Gastroesophageal sphincter (tissue), 4 donors: Measurements from ENCODE around the gene MYO3B. TPM values are rescaled to one million over a fixed set of nuclear protein-coding genes. Genes with fewer than 3 reads are reported as not detected.

Experiments used
- ATAC-seq: fragments of 150-250 bp; one replicate; pipeline ENCODE4 v1.9.1; 2016; ENCODE audit warnings: mild to moderate bottlenecking, moderate library complexity
- H3K27ac ChIP-seq, 4 donors: fragments of 200-600 bp; sonication (generic) in 3 of 4; 1 replicate in 3 of 4; 2 replicates in 1 of 4; pipeline ENCODE4 v1.5.1; 2016 to 2019
- H3K27me3 ChIP-seq: fragments of 200-600 bp; sonication (generic); one replicate; pipeline ENCODE4 v1.5.1; 2019
- H3K36me3 ChIP-seq, 2 donors: fragments of 200-600 bp; sonication (generic); one replicate each; pipeline ENCODE4 v1.5.1; 2019; ENCODE audit warnings: control low read depth in 1 of 2
- H3K4me1 ChIP-seq, 3 donors: fragments of 200-600 bp; sonication (generic); 1 replicate in 2 of 3; 2 replicates in 1 of 3; pipeline ENCODE4 v1.5.1; 2016 to 2019; ENCODE audit warnings: control low read depth in 2 of 3
- H3K4me3 ChIP-seq, 2 donors: fragments of 200-600 bp; sonication (generic); one replicate each; pipeline ENCODE4 v1.5.1; 2019; ENCODE audit warnings: mild to moderate bottlenecking in 1 of 2, moderate library complexity in 1 of 2
- H3K9me3 ChIP-seq, 3 donors: fragments of 200-600 bp; sonication (generic); one replicate each; pipeline ENCODE4 v1.5.1; 2017 to 2019; ENCODE audit warnings: control low read depth in 2 of 3
- EP300 ChIP-seq: sonication (generic); formaldehyde crosslinking; IDR thresholded peaks from one replicate; pipeline ENCODE4 v1.6.1; 2017; ENCODE audit warnings: antibody characterized with exemption, mild to moderate bottlenecking
- POLR2A ChIP-seq, 2 donors: fragments of 450-650 bp; IDR thresholded peaks; one replicate each; pipeline ENCODE4 v1.6.1; 2017; ENCODE audit warnings: antibody characterized with exemption in 2 of 2, mild to moderate bottlenecking in 2 of 2, moderate library complexity in 1 of 2
- POLR2AphosphoS5 ChIP-seq: sonication (generic); formaldehyde crosslinking; IDR thresholded peaks from one replicate; pipeline ENCODE4 v1.6.1; 2017; ENCODE audit warnings: antibody characterized with exemption
- WGBS, 2 donors: methylation state at CpG; one replicate each; pipeline ENCODE4 v1.1.5; 2018; ENCODE audit warnings: low coverage in 1 of 2; 5-methylcytosine and 5-hydroxymethylcytosine counted together
- total RNA-seq, 4 donors: library from RNA; depleted of rRNA; stranded (reverse); fragments of >200 nt; gene quantifications; one replicate each; pipeline ENCODE4 v1.1.0, GENCODE V29; 2016
- TF ChIP-seq, protein P1 (sequence below), 4 experiments: fragments of 200-600 bp in 2 of 4; fragments of 450-650 bp in 2 of 4; sonication (generic) in 1 of 4; IDR thresholded peaks; one replicate each; pipeline ENCODE4 v1.5.1; 2017 to 2019; ENCODE audit warnings: antibody characterized with exemption in 4 of 4, mild to moderate bottlenecking in 2 of 4, moderate library complexity in 2 of 4

The MYO3B gene
- total RNA-seq, 4 donors from 2014 or later: not detected

DNA sequence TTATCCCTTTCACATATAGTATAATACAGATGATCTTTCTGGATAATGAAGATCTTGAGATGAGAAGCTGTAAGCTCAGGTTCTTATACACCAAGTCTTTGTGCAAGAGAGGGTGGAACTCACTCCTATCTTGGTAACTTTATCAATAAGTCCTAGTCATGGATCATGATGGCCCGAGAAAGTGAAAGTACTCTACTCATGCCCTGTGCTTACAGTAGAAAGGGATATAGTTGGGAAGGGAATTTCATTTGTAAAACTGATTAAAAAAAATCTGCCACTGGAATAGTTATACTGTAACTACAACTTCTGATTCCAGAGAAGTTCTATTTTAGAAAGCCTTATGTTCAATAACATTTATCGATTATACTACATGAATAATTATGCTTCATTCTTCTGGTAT lies 51.8 kb downstream of the MYO3B start:
- Histone ChIP-seq H3K27ac (no peak overlapping the region), H3K4me3 (no peak overlapping the region), H3K27me3 (no peaks in the 10 kb centered on the region), H3K4me1 (peaks cover 0 to 6% (median 0%) of the 10 kb centered on the region in 3 donors), H3K36me3 (no peaks in the 10 kb centered on the region), H3K9me3 (no peaks in the 10 kb centered on the region)
- TF ChIP-seq, protein P1, sequence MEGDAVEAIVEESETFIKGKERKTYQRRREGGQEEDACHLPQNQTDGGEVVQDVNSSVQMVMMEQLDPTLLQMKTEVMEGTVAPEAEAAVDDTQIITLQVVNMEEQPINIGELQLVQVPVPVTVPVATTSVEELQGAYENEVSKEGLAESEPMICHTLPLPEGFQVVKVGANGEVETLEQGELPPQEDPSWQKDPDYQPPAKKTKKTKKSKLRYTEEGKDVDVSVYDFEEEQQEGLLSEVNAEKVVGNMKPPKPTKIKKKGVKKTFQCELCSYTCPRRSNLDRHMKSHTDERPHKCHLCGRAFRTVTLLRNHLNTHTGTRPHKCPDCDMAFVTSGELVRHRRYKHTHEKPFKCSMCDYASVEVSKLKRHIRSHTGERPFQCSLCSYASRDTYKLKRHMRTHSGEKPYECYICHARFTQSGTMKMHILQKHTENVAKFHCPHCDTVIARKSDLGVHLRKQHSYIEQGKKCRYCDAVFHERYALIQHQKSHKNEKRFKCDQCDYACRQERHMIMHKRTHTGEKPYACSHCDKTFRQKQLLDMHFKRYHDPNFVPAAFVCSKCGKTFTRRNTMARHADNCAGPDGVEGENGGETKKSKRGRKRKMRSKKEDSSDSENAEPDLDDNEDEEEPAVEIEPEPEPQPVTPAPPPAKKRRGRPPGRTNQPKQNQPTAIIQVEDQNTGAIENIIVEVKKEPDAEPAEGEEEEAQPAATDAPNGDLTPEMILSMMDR (IDR thresholded peaks at IDR 0.05): no peak
- TF ChIP-seq POLR2AphosphoS5: no peak
- TF ChIP-seq EP300: no peak
- no peak for TF ChIP-seq POLR2A (IDR thresholded peaks at IDR 0.05)
- ATAC-seq: no peak
- WGBS, 2 donors: 92 to 95% methylated on average over 2 of the region's 2 CpGs

DNA sequence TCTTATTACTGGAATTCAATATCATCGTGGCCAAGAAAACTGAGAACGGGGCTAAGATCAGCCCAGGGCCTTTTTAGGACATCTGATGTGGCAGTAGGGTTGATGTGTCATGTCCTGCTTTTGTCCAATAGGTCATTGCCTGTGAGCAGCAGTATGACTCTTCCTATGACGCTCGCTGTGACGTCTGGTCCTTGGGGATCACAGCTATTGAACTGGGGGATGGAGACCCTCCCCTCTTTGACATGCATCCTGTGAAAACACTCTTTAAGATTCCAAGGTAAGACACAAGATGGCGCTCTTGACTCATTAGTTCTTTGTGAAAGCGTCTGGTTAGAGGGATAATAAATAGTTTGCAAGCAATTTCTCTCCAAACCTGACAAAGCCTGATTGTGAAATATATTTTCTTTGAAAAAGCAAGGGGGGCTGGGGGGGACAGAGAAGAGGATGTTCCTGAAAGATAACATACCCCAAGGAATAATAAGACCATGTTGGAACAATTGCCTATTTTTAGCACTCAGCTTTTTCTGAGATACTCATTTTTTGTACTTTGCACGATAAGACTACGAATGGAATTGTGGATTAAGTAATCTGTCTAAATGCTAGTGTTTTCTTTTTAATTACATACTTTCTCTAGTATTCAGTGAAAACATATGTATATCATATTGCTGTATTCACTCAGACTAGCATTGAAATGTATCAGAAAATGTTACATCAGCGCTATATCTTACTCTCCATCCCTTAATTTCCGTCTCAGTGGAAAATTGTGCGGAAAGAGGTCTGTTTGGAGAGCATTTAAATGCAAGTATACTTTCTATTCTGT lies 58.1 kb downstream of the MYO3B start:
- no peaks in the 10 kb centered on the region for H3K4me1 ChIP-seq
- H3K27me3 ChIP-seq: peaks cover 6% of the 10 kb centered on the region
- WGBS, 2 donors: 38 to 55% methylated on average over 9 to 11 of the region's 12 CpGs
- no peaks in the 10 kb centered on the region for H3K36me3 ChIP-seq
- no peaks in the 10 kb centered on the region for H3K9me3 ChIP-seq
- peak; percentile 50 for ATAC-seq
- TF ChIP-seq EP300: no peak
- TF ChIP-seq, protein P1 (IDR thresholded peaks at IDR 0.05): peak in 3 of 4 experiments; percentile 17 to 42 (median 31)
- H3K4me3 ChIP-seq: no peak overlapping the region
- H3K27ac ChIP-seq: no peak overlapping the region

DNA sequence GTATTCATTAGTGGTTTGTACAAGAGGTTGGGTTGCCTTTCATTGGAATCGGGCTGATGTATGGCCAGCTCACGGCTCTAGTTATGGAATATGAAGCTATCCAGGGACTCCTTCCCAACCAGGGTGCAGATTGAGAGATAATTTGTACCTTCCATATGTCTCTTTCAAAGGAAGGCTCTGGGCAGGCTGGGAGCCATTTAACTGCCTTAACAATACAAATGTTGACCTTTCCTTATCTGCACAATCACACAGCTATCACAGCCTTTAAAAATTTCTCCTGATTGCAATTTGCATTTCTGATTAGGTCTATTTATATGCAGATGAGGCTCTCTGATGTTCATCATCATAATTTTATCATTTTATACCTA lies 58.7 kb downstream of the MYO3B start:
- H3K27me3 ChIP-seq: peaks cover 10% of the 10 kb centered on the region
- no peak for ATAC-seq
- no peaks in the 10 kb centered on the region for H3K36me3 ChIP-seq
- TF ChIP-seq POLR2AphosphoS5 (no peak), EP300 (no peak), POLR2A (IDR thresholded peaks at IDR 0.05) (no peak)
- TF ChIP-seq, protein P1 (IDR thresholded peaks at IDR 0.05): no peak
- H3K4me3 ChIP-seq: no peak overlapping the region
- no peaks in the 10 kb centered on the region for H3K9me3 ChIP-seq
- 69 to 86% methylated on average over 2 of the region's 2 CpGs for WGBS, 2 donors
- no peak overlapping the region for H3K27ac ChIP-seq
- H3K4me1 ChIP-seq: no peaks in the 10 kb centered on the region

DNA sequence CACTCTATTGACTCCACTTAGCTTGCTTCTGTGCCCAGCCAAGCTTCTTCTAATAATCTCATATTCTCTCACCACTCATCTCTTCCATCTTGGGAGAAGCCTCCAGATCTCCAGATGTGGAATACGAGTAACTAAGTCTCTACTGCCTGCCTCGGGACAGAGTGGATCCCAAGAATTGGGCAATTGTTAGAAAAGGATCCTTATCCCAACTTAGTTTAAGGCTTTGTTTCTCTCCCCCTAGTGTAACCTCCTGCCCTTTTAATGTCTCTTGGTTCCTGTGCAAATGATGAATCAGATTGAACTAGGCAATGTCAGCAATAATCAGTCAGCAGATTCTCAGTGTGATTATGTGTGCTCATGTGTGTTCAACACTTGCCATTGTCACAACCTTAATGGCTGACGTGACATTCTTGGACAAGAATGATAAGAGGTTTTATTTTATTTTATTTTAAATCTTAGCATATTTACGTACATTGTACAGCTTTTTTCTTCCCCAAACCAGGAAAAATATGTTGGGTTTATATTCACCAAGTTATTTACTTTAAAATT lies 59.7 kb downstream of the MYO3B start:
- no peaks in the 10 kb centered on the region for H3K36me3 ChIP-seq
- no peak overlapping the region for H3K4me3 ChIP-seq
- no peaks in the 10 kb centered on the region for H3K9me3 ChIP-seq
- no peaks in the 10 kb centered on the region for H3K4me1 ChIP-seq
- TF ChIP-seq, protein P1 (IDR thresholded peaks at IDR 0.05): no peak
- TF ChIP-seq POLR2AphosphoS5: no peak
- TF ChIP-seq POLR2A (IDR thresholded peaks at IDR 0.05): no peak
- no peak for TF ChIP-seq EP300
- ATAC-seq: no peak
- WGBS, 2 donors: 51 to 74% methylated on average over 4 of the region's 4 CpGs
- no peak overlapping the region for H3K27ac ChIP-seq
- peaks cover 10% of the 10 kb centered on the region for H3K27me3 ChIP-seq

DNA sequence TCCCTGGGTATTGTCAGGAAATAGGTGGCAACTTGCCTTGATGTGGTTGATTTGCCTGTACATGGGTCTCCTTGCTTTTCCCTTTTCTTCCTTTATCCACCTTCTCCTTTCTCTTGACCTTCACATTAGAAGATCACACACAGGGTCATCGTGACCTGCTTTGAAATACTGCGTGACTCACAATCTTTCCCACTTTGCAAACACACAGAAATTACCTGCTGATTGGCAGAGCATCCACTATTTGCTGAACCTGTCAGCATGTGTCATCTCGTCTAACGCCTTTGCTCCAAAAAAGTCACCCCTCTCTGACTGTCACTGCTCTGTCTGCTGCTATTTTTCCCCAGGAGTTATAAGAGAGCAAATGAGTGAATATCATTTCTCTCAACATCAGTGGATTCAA lies 60.8 kb downstream of the MYO3B start:
- Histone ChIP-seq H3K27ac (no peak overlapping the region), H3K36me3 (no peaks in the 10 kb centered on the region), H3K27me3 (peaks cover 17% of the 10 kb centered on the region), H3K9me3 (no peaks in the 10 kb centered on the region), H3K4me3 (no peak overlapping the region), H3K4me1 (no peaks in the 10 kb centered on the region)
- 77 to 84% methylated on average over 2 to 4 of the region's 4 CpGs for WGBS, 2 donors
- TF ChIP-seq, protein P1 (IDR thresholded peaks at IDR 0.05): no peak
- TF ChIP-seq POLR2A (IDR thresholded peaks at IDR 0.05) (no peak), POLR2AphosphoS5 (no peak), EP300 (no peak)
- no peak for ATAC-seq
